Measurements from ENCODE around the gene SART3.

- TF ChIP-seq CTCF (IDR thresholded peaks at IDR 0.05) (no peak), POLR2A (IDR thresholded peaks at IDR 0.05) (no peak), POLR2AphosphoS5 (IDR thresholded peaks at IDR 0.05) (no peak)
Measured at GRCh38 chr12:108572166-108572790, 11.3 kb upstream of the SART3 start.
